Inflammatory macrophage treated with lipopolysaccharide for 4 hours (primary cell): ENCODE data around the gene SNX11.

Source experiments
- DNase-seq: peaks from one replicate; pipeline ENCODE4 v3.0.0-alpha.2; 2020

SNX11 gene

DNA sequence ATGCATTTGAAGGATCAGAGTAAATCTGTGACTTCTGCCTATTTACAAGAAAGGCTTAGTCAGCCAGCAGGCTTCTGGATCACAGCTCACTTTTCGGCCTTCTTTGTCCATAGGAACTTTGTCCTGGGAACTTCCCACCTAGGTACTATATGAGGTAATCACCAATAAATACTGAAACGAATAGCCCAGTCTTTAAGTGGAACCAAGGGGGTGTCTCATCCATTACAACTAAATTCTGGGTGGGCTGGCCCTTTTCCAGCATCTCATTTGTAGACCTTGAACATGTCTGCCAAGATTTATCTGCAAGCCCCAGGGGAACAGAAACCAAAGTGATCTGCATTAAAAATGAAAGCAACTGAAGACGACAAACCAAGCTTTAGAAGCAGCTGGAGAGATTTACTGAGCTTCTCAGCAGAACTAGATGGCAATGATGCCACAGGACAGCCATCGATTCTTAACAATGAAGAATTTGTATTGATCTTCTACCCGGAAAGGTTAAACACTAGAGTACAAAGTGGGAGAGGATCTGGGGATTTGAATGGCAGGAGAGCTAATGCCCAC is 55.5 kb downstream of the SNX11 start:
- DNase-seq = no peak

DNA sequence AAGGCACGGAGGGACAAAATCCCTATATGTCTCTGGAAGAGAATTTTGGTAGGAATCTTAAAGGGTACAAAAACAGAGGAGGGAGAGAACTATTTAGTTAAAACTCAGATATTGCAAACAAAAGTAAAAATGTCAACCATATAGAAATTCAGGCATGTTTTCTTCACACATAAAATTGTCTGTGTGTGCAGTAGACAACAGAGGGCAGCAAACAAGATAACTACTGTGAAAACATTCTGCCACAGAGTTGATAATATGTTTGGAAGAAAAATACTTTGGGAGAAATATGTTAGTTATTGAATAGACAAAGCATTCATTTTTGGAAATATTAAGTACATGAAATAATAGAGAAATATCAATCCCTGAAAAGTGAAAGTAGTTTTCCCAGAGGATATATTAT is 56.2 kb downstream of the SNX11 start:
- no peak for DNase-seq

DNA sequence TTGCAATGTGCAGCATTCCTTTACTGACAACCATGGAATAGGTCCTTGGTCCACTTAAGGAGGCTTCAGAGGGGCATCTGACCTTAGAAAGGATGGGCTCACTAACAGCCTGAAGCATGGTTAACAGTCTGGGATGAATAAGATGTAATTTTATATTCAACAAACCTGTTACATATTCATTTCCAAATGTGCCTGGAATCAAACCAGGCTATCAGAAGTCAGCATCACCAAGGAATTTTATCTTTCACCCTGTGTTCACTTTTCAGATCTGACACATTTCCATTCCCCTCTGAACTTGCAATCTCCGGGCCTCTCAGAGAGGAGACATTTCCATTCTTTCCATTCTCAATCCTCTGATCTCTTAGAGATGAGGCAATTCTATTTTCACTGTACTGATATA is 62.4 kb downstream of the SNX11 start:
- no peak for DNase-seq
